K562 (cell line): Measurements from ENCODE around the gene CBLL1.

Source experiments
- GATA2 ChIP-seq: sonication (generic); formaldehyde crosslinking; IDR thresholded peaks from 2 replicates; pipeline ENCODE4 v1.4.0; 2020; ENCODE audit warnings: mild to moderate bottlenecking, missing genetic modification reagents
- KAT7 ChIP-seq: sonication (generic); formaldehyde crosslinking; IDR thresholded peaks from 2 replicates; pipeline ENCODE4 v1.8.0; 2022; ENCODE audit warnings: missing genetic modification reagents, mild to moderate bottlenecking, borderline replicate concordance
- NR3C1 ChIP-seq: sonication (generic); formaldehyde crosslinking; IDR thresholded peaks from 2 replicates; pipeline ENCODE4 v1.8.1; 2022; ENCODE audit warnings: missing genetic modification reagents
- POLR2A ChIP-seq: fragments of 450-650 bp; conservative IDR thresholded peaks from 2 replicates; pipeline ENCODE4 v1.6.1; 2016
- POLR2G ChIP-seq: fragments of 200-400 bp; formaldehyde crosslinking; IDR thresholded peaks from 2 replicates; pipeline ENCODE4 v1.6.1; 2017; ENCODE audit warnings: low read depth, mild to moderate bottlenecking, antibody characterized with exemption, low read length, moderate library complexity
- TAF1 ChIP-seq: IDR thresholded peaks from 2 replicates; pipeline ENCODE4 v1.6.1; 2011; ENCODE audit warnings: mild to moderate bottlenecking, low read length, moderate library complexity; ENCODE audit not compliant: insufficient read depth, control insufficient read depth, severe bottlenecking; ENCODE audit errors: extremely low read depth
- TEAD4 ChIP-seq, 2 experiments: sonication (generic) in 1 of 2; formaldehyde crosslinking in 1 of 2; IDR thresholded peaks; 2 replicates each; pipeline versions ENCODE4 v1.6.1 to v1.8.0; 2012 to 2022; ENCODE audit warnings: borderline replicate concordance in 1 of 2, inconsistent platforms in 1 of 2, low read length in 1 of 2, mild to moderate bottlenecking in 1 of 2, missing genetic modification reagents in 1 of 2
- ZNF239 ChIP-seq: fragments of 250-450 bp; sonication (Bioruptor Pico); IDR thresholded peaks from 2 replicates; pipeline ENCODE4 v1.4.0; 2020; ENCODE audit warnings: mild to moderate bottlenecking
- ZNF324 ChIP-seq: fragments of 250-450 bp; sonication (Bioruptor Pico); IDR thresholded peaks from 2 replicates; pipeline ENCODE4 v1.4.0; 2020; ENCODE audit warnings: mild to moderate bottlenecking
- ZSCAN29 ChIP-seq: fragments of 450-650 bp; IDR thresholded peaks from 2 replicates; pipeline ENCODE4 v1.6.1; 2017
- TF ChIP-seq, protein P1 (sequence below): IDR thresholded peaks from 2 replicates; pipeline ENCODE4 v1.6.1; 2016; ENCODE audit warnings: missing genetic modification characterization, missing compliant biosample characterization
- TF ChIP-seq, protein P2 (sequence below), 2 experiments: fragments of 450-650 bp; formaldehyde crosslinking in 1 of 2; IDR thresholded peaks; 2 replicates each; pipeline versions ENCODE4 v1.4.0 to v1.6.1; 2014 to 2020; ENCODE audit warnings: mild to moderate bottlenecking in 2 of 2, borderline replicate concordance in 1 of 2, low read depth in 1 of 2
- TF ChIP-seq, protein P3 (sequence below), 3 experiments: IDR thresholded peaks in 2 of 3; conservative IDR thresholded peaks in 1 of 3; 2 replicates each; pipeline ENCODE4 v1.5.1; 2011 to 2012; ENCODE audit warnings: low read length in 3 of 3, mild to moderate bottlenecking in 3 of 3, control low read depth in 2 of 3, improper control_type of control experiment in 1 of 3, inconsistent platforms in 1 of 3, low read depth in 1 of 3, mixed read lengths in 1 of 3, moderate library complexity in 1 of 3; ENCODE audit not compliant: insufficient read depth in 2 of 3

DNA sequence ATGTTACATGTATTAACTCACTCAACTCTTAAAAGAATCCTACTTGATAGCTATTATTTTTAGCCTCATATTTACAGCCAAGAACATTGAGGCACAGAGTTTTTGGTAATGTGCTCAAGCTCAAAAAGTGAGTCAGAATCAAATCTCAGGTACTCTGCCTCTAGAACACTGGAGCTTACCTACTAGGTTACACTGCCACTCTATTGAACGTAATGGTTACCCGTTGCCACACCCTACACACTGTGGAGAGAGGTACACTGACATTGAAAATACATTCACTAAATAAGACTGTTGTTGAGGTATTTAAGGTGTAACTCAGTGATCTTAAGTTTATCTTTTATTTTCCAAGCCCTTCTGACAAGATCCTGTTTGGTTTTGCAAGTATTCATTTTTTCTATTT, 41.2 kb downstream of the CBLL1 start:
- no peak for TF ChIP-seq ZSCAN29
- TF ChIP-seq, protein P1, sequence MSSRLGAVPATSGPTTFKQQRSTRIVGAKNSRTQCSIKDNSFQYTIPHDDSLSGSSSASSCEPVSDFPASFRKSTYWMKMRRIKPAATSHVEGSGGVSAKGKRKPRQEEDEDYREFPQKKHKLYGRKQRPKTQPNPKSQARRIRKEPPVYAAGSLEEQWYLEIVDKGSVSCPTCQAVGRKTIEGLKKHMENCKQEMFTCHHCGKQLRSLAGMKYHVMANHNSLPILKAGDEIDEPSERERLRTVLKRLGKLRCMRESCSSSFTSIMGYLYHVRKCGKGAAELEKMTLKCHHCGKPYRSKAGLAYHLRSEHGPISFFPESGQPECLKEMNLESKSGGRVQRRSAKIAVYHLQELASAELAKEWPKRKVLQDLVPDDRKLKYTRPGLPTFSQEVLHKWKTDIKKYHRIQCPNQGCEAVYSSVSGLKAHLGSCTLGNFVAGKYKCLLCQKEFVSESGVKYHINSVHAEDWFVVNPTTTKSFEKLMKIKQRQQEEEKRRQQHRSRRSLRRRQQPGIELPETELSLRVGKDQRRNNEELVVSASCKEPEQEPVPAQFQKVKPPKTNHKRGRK, result no peak
- TF ChIP-seq POLR2G, result no peak
- TF ChIP-seq, protein P2, sequence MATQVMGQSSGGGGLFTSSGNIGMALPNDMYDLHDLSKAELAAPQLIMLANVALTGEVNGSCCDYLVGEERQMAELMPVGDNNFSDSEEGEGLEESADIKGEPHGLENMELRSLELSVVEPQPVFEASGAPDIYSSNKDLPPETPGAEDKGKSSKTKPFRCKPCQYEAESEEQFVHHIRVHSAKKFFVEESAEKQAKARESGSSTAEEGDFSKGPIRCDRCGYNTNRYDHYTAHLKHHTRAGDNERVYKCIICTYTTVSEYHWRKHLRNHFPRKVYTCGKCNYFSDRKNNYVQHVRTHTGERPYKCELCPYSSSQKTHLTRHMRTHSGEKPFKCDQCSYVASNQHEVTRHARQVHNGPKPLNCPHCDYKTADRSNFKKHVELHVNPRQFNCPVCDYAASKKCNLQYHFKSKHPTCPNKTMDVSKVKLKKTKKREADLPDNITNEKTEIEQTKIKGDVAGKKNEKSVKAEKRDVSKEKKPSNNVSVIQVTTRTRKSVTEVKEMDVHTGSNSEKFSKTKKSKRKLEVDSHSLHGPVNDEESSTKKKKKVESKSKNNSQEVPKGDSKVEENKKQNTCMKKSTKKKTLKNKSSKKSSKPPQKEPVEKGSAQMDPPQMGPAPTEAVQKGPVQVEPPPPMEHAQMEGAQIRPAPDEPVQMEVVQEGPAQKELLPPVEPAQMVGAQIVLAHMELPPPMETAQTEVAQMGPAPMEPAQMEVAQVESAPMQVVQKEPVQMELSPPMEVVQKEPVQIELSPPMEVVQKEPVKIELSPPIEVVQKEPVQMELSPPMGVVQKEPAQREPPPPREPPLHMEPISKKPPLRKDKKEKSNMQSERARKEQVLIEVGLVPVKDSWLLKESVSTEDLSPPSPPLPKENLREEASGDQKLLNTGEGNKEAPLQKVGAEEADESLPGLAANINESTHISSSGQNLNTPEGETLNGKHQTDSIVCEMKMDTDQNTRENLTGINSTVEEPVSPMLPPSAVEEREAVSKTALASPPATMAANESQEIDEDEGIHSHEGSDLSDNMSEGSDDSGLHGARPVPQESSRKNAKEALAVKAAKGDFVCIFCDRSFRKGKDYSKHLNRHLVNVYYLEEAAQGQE (IDR thresholded peaks at IDR 0.05; ENCODE audit: borderline replicate concordance), result no peak
- TF ChIP-seq, protein P2 (CRISPR knock-in tag; IDR thresholded peaks at IDR 0.05; ENCODE audit: low read depth), result no peak
- TF ChIP-seq ZNF324 (CRISPR knock-in tag), result no peak
- TF ChIP-seq, protein P3, sequence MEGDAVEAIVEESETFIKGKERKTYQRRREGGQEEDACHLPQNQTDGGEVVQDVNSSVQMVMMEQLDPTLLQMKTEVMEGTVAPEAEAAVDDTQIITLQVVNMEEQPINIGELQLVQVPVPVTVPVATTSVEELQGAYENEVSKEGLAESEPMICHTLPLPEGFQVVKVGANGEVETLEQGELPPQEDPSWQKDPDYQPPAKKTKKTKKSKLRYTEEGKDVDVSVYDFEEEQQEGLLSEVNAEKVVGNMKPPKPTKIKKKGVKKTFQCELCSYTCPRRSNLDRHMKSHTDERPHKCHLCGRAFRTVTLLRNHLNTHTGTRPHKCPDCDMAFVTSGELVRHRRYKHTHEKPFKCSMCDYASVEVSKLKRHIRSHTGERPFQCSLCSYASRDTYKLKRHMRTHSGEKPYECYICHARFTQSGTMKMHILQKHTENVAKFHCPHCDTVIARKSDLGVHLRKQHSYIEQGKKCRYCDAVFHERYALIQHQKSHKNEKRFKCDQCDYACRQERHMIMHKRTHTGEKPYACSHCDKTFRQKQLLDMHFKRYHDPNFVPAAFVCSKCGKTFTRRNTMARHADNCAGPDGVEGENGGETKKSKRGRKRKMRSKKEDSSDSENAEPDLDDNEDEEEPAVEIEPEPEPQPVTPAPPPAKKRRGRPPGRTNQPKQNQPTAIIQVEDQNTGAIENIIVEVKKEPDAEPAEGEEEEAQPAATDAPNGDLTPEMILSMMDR (IDR thresholded peaks at IDR 0.05 in 2 of 3, conservative IDR thresholded peaks at IDR 0.05 in 1 of 3; ENCODE audit: insufficient read depth in 2 of 3, low read depth in 1 of 3, low read length in 3 of 3), result no peak
- no peak for TF ChIP-seq KAT7
- no peak for TF ChIP-seq TEAD4 (IDR thresholded peaks at IDR 0.05; ENCODE audit: low read length)
- TF ChIP-seq TEAD4 (CRISPR knock-in tag; IDR thresholded peaks at IDR 0.05; ENCODE audit: borderline replicate concordance), result no peak
- TF ChIP-seq GATA2 (CRISPR knock-in tag), result no peak
- no peak for TF ChIP-seq NR3C1
- TF ChIP-seq ZNF239 (CRISPR knock-in tag), result no peak
- no peak for TF ChIP-seq POLR2A
- TF ChIP-seq TAF1, result no peak
